Stimulated activated CD8-positive, alpha-beta memory T cell treated with anti-CD3 and anti-CD28 coated beads, Interleukin-4, amount 100 ng/mL, for 4 hours (primary cell): Measurements from ENCODE around the gene AIFM1.

Experiments used
- DNase-seq, 2 donors: peaks; one replicate each; pipeline ENCODE4 v3.0.0-alpha.2; 2020; ENCODE audit warnings: low read depth in 2 of 2, low spot score in 1 of 2

AIFM1 gene

DNA sequence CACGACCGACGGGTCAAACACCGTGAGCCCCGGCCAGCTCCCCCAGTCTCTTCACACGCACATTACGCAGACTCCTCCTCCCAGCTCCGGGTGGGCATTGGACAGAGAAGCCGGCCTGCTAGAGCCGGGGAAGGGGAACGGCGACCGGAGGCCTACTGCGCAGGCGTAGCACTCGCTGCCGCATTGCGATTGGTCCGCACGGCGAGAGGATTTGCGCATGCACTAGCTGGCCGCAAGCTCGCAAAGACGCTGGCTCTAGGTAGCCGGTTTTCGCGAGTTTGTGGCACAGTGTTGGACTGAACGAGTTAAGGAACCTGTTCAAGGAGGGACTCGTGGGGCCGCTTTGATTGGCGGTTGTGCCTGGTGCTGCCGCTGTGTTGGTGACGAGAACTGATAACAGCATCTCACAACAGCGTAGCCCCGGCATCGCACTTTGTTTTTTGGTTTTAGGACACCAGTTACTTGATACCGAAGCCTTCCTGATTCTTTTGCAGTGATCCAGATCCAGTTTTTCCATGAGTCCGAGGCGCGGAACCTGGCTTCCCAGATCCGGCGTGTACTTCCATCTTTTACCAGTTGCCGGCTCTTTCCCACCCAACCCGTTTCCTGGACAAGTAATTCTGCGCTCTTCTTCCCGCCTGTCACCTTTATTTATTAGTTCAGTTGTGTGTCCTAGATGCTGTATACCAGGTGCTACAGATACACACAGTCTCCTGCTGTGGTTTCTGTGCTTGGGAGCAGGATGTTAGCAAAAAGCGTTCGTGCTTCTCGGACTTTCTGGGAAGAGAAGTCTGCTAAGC, at the start of gene AIFM1:
Gene AIFM1 (minus strand): TSS at position 139 of the 800 bp plus-strand sequence. CDS start 185 bp downstream, outside the sequence.
- DNase-seq: peak; percentile 60 to 75

DNA sequence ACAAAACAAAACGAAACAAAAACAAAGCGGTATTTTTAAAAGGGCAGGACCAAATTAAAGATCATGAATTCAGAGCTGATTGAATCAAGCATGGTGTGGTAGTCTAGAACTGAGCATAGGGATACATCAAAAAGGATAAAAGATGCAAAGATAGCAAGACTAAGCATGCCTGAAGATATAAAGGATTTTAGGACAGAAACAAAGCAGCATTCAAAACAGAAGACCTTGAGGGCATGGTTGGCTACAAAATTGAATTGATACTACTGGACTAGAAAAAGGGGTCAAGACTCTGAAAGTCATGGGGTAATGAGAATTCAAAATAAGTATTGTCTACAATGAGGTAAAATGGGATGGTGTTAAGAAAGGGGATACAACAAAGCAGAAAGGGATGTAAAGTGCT, 47.7 kb upstream of the AIFM1 start:
- DNase-seq: no peak

DNA sequence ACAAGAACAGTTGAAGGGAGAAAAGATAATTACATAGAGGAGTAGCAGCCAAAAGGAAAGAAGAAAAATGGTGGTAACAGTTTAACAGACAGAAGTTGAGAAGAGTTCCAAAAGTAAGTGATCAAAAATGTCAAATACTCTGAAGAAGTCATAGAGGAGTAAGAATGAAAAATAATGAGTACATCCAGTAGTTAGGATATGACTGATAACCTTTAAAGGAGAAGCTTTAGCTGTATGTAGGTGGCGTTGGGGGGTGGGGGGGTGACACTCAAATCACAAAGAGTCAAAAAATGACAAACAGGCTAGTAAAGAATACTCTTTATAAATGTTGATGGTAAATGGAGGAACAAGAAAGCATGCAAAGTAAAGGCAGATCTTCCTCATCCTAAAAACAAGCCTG, 46.7 kb upstream of the AIFM1 start:
- DNase-seq: no peak

DNA sequence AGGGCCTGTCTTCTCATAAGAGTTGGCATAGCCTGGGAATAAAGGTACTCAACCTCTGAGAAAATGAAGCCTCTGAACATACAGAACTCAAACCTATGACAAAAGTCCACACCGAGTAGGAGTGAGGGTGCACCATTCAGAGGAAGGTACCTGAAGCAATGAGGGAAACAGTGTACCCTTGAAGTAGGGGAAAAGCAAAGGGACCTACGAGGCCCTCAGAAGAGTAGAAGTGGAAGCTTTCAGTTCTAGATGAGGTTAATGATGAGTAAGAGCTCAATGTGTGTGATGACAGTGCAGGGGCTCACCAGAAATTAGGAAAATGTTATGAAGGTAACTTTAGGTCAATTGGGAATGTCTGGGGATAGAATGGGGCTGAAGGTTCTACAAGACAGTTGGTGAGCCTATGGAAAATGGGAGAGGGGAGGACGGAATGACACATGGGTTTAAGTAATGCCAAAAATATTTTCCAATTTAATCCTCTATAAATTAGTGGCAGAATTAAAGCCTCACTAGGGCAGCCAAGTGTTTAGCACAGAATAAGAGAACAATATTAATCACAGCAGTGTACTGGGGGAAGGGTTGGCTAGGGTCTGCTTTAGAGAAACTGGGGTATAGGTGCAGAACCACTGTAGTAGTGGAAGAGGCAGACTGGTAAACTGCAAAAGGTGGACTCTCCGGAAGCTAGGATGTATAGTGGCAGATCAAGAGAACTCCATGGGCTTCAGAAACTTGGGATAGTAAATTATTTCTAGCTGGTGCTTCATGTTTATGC, 46.0 kb upstream of the AIFM1 start:
- DNase-seq: no peak

DNA sequence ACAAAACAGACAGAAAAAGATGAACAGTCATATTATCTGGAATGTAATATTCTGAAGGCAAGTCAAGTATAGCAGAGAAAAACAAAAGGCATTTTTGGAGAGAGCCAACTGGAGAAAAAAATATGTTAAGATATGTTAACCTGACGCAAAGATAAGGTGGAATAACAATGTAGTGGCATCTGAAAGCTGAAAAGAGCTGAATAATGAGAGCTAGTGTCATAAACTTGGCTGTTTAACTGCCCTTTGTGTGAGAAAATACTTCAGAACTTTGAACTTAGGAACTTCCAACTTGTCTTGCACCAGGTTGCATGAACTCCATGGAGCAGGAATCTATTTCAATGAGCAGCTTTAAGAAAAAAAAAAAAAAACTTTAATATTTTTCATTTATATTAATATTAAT, 39.0 kb upstream of the AIFM1 start:
- no peak for DNase-seq

DNA sequence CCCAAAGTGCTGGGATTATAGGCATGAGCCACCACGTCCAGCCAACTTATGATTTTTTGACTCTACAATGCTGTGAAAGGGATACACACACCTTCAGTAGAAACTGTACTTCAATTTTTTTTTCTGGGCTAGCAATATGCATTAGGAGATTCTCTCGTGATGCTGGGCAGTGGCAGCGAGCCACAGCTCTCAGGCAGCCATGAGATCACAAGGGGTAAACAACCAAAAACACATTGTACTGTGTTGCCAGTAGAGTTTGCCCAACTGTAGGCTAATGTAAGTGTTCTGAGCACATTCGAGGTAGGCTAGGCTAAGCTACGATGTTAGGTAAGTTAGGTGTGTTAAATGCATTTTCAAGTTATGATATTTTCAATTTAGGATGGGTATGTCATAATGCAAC, 31.8 kb upstream of the AIFM1 start:
- no peak for DNase-seq

DNA sequence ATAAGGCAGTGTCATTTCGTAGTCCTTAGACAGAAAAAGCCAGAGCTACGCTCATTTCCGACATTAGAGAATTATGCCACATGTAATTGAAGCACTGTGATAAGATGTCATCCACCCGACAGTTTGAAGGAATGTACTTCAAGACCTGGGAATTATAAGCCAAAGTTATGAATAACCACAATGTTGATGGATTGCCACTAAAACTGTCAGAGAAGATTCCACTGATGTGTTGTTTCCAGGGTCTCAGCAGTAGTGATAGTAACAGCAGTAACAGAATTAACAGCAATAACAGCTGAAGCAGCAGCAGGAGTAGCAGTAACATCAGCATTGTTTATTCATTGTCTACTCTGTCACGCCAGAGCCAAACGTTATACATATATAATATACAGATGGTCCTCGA, 30.8 kb upstream of the AIFM1 start:
- DNase-seq: no peak

DNA sequence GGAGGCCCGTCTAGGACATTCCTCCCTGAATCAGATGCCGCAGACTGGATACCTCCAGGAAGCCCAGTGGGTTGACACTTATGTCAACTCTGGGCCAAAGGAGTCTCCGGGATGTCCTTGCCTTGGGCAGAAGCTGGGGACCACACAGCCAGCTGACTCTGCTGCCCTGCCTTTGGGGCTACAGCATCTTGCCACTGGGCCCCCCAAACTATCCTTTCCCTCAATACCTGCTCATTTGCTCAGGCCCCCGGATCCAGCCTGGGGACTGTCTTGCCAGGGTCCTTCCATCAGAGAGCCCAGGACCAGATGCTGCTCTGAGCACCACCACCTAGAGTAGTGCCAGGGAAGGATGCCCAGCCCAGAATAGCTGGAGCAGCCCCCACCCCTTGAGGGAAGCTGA, 25.2 kb upstream of the AIFM1 start:
- DNase-seq: no peak

DNA sequence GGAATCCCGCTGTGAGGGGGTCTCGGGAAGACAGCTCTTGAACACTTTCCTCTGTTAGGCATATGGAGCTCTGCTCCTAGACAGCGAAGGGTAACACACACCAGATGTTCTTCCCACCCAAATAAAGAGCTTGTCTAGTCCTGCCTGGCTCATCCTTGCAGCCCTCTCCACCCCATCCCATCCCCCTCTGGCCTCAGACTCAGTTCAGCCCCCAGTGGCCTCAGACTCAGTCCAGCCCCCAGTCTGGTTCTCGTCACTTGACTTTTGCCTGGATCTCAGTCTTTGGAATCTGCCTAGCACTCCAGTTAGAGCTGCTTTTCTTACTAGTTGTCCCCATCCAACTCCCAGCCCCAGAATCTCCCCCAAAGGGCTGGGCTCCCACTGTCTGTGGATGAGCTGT, 21.0 kb upstream of the AIFM1 start:
- no peak for DNase-seq

DNA sequence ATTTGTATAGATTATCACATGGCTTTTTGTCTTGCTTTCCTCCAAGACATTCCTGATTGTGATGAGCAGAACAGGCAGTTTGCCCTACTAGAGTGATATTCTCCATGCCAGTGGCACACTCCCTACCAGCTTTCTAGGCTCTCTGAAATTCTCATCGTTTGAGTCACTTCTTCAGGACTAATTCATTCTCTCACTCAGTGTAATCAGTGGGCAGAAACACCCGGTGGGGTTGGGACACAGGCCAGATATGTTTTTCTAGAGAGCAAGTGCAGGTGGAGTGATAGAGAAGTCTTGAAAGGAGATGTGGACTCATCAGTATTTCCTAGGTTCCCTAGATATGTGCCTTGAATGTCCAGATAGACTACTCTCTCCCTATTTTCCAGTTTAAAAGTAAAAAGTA, 19.2 kb upstream of the AIFM1 start:
- DNase-seq: no peak

DNA sequence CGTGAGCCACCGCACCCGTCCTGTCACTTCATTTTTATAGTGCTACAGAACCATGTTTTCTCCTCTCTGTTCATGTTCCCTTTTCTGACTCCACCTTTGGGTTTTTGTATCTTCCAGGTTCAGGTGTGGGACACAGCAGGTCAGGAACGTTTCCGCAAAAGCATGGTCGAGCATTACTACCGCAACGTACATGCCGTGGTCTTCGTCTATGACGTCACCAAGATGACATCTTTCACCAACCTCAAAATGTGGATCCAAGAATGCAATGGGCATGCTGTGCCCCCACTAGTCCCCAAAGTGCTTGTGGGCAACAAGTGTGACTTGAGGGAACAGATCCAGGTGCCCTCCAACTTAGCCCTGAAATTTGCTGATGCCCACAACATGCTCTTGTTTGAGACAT, 18.5 kb upstream of the AIFM1 start:
- DNase-seq: no peak

DNA sequence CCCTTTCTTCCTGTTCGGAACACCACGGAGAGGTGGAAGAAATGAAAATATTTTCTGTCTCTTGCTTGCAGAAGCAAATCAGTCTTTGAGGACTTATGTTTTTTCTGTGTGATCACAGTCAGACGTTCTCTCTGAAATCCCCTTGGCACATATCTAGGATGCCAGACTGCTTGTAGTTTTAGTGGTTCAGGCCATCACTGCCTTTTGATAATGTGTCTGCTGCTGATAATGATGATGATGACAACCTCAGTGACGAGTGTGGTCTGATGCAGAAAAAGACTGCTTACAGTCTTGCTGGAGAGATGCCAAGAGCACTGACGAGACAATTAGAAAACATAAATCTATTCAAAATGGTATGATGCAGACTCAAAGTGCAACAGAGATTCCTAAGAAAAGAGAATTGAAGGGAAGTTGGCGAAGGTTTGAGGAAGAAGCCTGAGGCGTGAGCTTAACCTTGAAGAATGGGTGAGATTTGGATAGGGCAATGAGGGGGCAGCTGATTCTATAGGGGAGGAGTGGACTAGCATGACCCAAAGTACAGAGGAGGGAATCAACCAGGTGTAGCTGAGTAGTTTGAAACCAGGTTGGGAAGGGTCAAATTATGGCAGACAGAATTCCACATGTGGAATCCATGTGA, 14.1 kb upstream of the AIFM1 start:
- no peak for DNase-seq

DNA sequence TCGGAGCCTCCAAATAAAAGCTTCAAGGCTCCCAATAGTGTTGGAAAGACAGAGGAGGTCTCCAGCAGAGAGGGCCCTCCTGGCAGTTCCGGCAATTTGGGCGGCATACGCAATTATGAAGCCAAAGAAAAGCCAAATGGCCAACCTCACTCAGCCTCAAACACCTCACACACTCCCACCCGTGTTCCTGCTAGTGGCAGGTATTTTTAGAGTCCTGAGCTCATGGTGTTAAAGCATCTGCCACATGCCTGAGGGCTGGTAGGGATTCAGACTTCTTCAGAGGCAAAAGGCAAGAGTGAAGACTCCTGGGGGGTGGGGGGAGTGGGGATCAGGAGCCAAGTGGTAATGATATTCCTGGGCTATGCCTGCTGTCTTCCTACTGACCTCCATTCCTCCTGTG, 13.5 kb upstream of the AIFM1 start:
- DNase-seq: no peak

DNA sequence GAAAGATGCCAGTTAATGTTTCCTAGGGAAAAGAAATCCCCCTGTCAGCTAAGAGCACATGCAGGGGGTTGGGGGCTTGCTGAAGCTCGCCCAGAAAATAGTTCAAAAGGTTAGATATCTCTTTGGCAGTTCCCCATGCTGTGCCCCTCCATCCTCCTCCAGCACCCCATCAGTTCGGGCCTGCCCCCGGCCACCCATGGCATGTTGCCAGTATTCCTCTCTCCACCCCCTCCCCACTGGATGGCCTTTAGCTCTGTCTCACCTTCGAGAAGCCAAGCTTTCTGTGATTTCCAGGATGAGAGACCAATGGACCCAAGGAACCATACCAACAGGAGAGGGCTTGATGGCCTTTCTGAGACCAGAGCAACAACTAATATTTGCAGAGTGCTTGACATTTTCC, 11.3 kb upstream of the AIFM1 start:
- no peak for DNase-seq

DNA sequence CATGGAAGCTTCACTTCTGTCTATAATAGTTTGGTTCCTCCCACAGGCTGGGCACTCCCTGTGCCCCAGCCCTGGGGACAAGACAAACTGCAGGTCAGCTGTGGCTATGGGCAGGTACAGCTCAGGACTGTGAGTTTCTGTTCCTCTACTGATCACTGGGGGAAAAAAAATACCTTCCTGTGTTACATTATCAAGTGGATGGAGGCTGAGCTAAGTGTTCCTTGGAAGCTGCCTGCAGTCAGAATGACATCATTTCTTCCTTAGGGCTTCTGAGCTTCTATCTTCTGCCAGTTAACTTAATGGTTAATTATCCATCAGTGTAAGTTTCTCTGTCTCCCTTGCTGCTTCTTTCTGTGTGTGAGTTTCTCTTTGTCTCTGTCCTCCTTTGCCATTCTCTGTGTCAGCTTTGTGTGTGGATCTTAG, 10.7 kb upstream of the AIFM1 start:
- DNase-seq: no peak

DNA sequence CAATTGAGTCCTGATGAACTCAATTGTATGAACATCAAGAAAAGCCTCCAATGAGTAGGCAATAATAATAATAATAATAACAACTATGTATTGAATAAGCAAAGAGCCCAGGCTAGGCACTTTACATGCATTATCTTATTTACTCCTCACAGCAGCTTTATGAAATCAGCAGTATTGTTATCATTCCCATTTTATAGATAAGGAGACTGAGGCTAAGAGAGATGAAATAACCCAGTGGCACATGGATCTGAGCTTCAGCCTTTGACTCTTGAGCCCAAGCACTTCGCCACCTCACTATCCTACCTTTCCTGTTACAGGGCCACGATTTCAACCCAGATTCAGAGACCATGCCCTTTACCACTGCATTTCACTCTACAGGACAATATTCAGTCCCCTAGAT, 9.3 kb upstream of the AIFM1 start:
- DNase-seq: no peak

DNA sequence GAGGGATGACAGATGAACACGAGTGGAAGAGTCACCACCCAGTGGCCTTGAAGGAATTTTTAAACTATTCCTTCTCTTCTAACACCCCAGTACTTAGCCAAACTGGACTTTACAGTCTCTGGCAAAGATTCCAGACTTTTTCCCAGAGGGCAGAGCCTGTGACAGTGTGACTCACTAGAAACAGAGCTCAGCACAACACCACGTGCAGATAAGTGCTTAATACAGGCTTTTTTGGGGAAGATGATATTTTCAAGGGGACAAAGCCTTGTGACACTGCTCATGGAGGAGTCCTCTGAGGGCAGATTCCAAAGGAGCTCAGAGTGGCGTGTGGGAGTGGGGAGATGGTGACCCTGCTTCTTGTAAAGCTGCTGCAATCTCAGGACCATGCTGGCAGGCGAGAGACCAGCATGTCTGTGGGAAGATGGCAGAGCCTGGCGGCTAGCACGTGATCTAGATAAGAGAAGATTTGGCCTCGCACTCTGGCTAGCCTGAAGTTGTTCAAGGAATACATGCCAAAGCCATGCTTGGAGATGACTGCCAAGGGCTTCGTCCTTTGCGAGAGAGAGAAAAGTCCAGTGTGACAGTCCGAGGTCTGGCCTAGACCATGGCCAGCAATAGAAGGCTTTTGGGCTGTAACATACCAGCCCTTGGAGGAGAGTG, 8.5 kb upstream of the AIFM1 start:
- no peak for DNase-seq

DNA sequence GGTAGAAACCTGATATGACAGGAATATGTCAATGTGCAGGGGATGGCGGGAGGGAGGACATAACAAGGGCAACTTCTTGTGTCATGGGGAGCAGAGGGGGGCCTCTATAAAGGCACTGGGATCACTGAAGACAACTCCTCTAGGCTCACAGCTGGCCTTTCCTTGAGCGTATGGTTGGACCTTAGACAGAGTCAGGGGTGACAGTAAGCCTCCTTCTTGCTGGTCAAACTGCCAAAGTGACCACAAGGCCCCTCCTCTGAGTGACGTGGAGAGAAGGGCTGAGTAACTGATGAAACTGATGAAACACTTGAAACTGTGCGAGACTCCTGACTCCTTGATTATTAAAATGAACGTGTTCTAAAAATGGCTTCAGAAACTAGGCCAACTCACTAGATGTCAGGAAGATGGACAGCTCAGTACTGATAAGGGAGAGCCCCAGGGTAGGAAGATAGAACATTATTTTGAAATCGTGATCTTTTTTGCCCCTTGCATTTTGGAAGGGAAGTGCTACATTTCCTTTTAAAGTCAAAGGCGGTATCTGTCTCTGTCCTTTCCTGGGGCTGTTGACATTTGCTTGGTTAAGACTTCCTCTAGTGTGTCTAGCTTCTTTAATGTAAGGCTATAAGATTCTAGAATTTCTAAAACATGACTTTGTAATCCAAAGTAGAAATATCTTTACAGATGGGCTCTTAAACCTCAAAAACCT, 7.7 kb upstream of the AIFM1 start:
- DNase-seq: no peak

DNA sequence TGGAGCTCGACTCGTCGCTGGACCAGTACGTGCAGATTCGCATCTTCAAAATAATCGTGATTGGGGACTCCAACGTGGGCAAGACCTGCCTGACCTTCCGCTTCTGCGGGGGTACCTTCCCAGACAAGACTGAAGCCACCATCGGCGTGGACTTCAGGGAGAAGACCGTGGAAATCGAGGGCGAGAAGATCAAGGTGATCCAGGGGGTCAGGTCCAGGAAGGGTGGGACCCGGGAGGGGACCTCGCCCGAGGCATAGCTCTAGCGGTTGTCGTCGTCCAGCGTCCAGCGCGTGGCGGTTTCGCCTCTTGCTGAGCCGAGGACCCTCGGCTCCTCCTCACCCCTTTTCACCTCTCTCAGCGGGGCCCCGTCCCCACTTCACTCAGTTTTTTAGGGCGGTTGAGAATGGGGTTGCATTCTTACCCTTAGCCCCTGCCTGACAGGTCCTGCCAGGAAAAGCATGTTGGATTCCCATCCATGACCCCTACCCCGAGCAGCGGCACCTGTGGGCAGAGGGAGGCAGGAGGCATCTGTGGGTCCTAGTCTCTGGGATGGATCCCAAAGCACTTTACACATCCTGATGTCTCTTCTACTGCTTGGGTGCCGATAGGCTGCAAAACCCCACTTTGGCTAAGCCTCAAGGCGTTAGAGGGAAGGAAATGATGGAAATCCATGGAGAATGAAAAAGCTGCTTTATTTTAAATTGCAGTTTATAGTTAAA, 6.6 kb upstream of the AIFM1 start:
- DNase-seq: no peak

DNA sequence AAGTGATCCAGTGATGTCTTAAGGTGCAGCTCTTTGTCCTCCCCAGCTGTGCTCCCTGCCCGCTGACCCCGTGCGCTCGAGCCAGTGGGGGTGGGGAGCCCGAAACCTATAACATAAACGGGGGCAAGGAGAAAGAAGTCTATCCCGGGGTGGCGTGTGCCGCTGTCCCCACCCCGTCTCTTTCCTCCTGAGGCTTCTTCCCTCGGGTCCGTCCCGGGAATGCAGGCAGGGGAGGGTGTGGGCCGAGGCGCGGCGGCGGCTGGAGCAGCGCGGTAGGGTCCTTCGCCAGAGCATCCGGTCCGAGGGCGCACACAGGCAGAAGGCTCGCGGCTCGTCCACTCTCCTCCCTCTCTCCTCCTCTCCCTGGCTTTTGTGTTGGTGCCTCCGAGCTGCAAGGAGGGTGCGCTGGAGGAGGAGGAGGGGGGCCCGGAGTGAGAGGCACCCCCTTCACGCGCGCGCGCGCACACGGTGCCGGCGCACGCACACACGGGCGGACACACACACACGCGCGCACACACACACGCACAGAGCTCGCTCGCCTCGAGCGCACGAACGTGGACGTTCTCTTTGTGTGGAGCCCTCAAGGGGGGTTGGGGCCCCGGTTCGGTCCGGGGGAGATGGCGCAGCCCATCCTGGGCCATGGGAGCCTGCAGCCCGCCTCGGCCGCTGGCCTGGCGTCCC, 5.9 kb upstream of the AIFM1 start, which contains the start of gene RAB33A:
Gene RAB33A (plus strand): TSS at position 517 of the 681 bp plus-strand sequence. CDS start 101 bp downstream, at position 618.
- no peak for DNase-seq
